ENCODE measurements around the gene DGKQ.
A peak's percentile ranks its signal among the peaks of the same experiment; 100 is the strongest.
"Not testable (repeated sequence)": the region's sequence is repeated elsewhere in the genome, so short reads cannot be mapped to it uniquely, and the experiment has no call there.

Gene DGKQ

DNA sequence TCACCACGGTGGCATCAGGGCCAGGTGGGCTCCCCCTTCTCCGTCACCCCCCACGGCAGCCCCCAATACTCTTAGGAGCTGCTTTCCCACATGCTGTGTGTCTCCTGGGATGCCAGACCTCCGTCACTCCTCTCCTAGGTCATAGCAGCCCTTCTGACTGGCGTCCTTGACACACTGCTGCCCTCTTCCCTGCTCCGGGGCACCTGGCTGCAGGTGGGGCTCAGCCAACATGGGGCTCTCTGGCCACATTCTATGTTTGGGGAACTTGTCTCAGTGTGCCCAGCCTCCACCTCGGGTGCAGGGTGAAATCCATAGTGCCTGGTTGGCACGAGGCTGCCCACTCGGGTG is 27.3 kb downstream of the DGKQ start:
- Histone ChIP-seq H3K4me1 (ENCODE audit: insufficient read depth, low read length) (peaks cover 6% of the 10 kb centered on the region), H3K9me3 (ENCODE audit: insufficient read depth, low read depth, low read length) (no peaks in the 10 kb centered on the region), H3K9ac (ENCODE audit: low read depth, low read length) (no peak overlapping the region), H3K27ac (ENCODE audit: low read length) (no peak overlapping the region), H3K27me3 (ENCODE audit: insufficient read depth, low read length) (peaks cover 25% of the 10 kb centered on the region), H3K36me3 (ENCODE audit: insufficient read depth, low read depth, low read length) (no peaks in the 10 kb centered on the region), H3K4me3 (ENCODE audit: low read length) (peak overlapping the region; percentile 65; the same call in 1 of the 2 replicates)

DNA sequence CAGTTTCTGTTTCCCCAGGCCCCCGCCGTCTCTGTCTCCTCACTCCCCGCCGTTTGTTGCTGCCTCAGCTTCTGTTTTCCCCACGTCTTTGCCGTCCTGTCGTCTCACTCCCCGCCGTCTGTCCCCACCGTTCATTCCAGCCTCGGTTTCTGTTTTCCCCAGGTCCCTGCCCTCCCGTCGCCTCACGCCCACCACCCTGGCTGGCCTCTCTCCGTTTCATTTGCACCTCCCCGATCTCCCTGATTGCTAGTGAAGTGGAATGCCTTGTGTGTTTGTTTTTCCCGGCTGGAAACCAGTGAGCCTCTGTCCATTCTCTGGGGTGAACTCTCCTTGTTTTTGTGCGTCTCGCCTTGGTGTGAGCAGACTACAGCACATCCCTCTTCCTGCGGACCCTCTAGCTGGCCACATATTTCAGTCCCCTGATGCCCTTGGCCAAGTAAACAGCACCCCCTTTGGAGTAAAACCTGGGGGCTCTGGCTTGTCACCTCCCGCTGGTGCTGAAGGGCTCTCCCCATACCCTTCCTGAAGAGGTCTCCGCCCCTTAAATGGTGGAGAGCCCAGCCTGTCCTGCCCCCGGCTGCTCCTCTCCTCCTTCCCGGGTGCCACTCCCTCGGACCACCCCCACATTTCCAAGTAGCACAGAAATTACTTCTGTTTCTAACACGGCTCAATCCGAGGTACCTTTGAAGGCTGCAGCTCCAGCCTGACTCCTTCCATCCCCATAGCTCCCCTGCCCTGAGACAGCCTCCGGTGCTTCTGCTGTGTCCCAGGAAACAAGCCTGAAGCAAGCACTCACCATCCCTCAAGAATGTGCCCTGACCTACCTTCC is 27.9 kb downstream of the DGKQ start:
- H3K4me1 ChIP-seq (ENCODE audit: insufficient read depth, low read length) = peaks cover 6% of the 10 kb centered on the region
- H3K9ac ChIP-seq (ENCODE audit: low read depth, low read length) = peak overlapping the region; percentile 50
- H3K27ac ChIP-seq (ENCODE audit: low read length) = no peak overlapping the region
- H3K4me3 ChIP-seq (ENCODE audit: low read length) = peak overlapping the region; percentile 65
- no peaks in the 10 kb centered on the region for H3K36me3 ChIP-seq (ENCODE audit: insufficient read depth, low read depth, low read length)
- peaks cover 25% of the 10 kb centered on the region for H3K27me3 ChIP-seq (ENCODE audit: insufficient read depth, low read length)
- no peaks in the 10 kb centered on the region for H3K9me3 ChIP-seq (ENCODE audit: insufficient read depth, low read depth, low read length)

DNA sequence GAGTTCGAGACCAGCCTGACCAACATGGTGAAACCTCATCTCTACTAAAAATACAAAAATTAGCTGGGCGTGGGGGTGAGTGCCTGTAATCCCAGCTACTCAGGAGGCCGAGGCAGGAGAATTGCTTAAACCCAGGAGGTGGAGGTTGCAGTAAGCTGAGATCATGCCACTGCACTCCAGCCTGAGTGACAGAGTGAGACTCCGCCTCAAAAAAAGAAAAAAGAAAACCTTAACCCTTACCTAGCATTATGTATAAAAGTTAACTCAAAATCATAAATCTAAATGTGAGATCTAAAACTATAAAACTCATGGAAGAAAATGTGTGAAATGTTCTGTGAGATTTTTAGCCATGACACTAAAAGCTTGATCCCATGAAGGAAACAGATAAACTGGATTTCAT is 33.9 kb downstream of the DGKQ start:
- not testable (repeated sequence) for H3K9me3 ChIP-seq (ENCODE audit: insufficient read depth, low read depth, low read length); H3K36me3 ChIP-seq (ENCODE audit: insufficient read depth, low read depth, low read length); H3K4me3 ChIP-seq (ENCODE audit: low read length); H3K9ac ChIP-seq (ENCODE audit: low read depth, low read length); H3K4me1 ChIP-seq (ENCODE audit: insufficient read depth, low read length); H3K27ac ChIP-seq (ENCODE audit: low read length); H3K27me3 ChIP-seq (ENCODE audit: insufficient read depth, low read length)

DNA sequence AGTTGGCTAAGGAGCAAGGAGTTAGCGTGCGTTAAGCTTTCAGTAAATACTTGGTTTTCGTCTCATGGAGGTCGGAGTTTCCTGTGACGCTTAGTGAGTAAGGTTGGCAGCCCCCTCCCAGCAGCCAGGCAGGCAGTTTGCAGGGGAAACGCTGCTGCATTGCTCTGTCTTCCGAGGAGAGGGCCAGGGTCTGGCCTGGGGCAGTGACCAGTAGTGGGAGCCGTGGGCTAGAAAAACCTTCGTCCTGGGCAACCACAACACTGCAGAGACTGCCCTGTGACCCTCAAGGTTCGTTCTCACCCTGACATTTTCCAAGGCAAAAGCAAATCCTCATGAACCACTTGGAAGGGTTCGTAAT is 40.7 kb downstream of the DGKQ start:
- peak overlapping the region; percentile 95 for H3K4me3 ChIP-seq (ENCODE audit: low read length)
- H3K9me3 ChIP-seq (ENCODE audit: insufficient read depth, low read depth, low read length) = no peaks in the 10 kb centered on the region
- no peak overlapping the region for H3K27ac ChIP-seq (ENCODE audit: low read length)
- peak overlapping the region; percentile 72; the same call in 1 of the 2 replicates for H3K9ac ChIP-seq (ENCODE audit: low read depth, low read length)
- no peaks in the 10 kb centered on the region for H3K27me3 ChIP-seq (ENCODE audit: insufficient read depth, low read length)
- H3K36me3 ChIP-seq (ENCODE audit: insufficient read depth, low read depth, low read length) = no peaks in the 10 kb centered on the region
- H3K4me1 ChIP-seq (ENCODE audit: insufficient read depth, low read length) = peaks cover 5% of the 10 kb centered on the region

DNA sequence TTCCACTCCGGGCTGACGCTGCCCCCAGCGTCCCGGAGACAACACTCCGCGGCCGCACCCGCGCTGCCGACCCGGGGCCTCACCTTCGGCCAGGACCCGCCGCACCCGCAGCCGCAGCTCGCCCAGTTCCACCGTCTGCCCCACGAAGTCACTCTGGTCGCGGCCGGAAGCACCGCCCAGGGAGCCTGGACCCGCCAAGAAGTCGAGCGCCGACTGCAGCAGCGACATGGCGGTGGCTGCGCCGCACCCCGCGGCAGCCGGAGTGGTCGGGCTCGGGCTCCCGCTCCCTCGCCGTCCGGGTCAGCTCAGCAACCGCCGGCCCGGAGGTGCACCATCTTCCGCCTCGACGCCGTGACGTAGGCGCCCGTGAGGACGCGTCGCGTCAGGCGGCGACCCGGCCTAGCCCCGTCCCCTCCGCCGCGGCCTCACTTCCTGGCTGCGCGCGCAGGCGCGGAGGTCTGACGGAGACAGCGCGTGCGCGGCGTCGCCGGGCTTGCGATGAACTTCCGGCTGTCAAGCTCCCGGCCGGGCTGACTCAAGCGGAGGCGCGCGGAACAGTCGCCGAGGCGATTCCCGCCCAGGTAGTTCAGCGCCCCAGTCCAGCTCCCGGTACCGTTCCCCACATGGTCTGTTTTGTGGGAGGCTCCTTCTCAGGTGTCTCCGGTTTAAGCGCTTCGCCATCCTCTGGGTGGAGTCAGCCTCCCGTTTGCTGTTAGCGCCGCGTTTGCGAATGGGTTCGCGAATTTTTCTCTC is 41.2 kb downstream of the DGKQ start, which contains the start of the genes GAK and TMEM175:
Gene GAK, minus strand, starts transcription at position 357 of the 753 bp plus-strand sequence. Its CDS starts 129 bp downstream, at position 228.
Gene TMEM175, plus strand, starts transcription at position 501 of the 753 bp plus-strand sequence. CDS start 15,280 bp downstream, outside the sequence.
- peak within 1 kb of the TSS; percentile 77 for H3K27ac ChIP-seq (ENCODE audit: low read length)
- no peaks in the 10 kb centered on the region for H3K9me3 ChIP-seq (ENCODE audit: insufficient read depth, low read depth, low read length)
- no peaks in the 10 kb centered on the region for H3K36me3 ChIP-seq (ENCODE audit: insufficient read depth, low read depth, low read length)
- H3K4me1 ChIP-seq (ENCODE audit: insufficient read depth, low read length) = peaks cover 5% of the 10 kb centered on the region
- H3K9ac ChIP-seq (ENCODE audit: low read depth, low read length) = peak within 1 kb of the TSS; percentile 91; the same call in 1 of the 2 replicates
- no peaks in the 10 kb centered on the region for H3K27me3 ChIP-seq (ENCODE audit: insufficient read depth, low read length)
- H3K4me3 ChIP-seq (ENCODE audit: low read length) = peak within 1 kb of the TSS; percentile 95

DNA sequence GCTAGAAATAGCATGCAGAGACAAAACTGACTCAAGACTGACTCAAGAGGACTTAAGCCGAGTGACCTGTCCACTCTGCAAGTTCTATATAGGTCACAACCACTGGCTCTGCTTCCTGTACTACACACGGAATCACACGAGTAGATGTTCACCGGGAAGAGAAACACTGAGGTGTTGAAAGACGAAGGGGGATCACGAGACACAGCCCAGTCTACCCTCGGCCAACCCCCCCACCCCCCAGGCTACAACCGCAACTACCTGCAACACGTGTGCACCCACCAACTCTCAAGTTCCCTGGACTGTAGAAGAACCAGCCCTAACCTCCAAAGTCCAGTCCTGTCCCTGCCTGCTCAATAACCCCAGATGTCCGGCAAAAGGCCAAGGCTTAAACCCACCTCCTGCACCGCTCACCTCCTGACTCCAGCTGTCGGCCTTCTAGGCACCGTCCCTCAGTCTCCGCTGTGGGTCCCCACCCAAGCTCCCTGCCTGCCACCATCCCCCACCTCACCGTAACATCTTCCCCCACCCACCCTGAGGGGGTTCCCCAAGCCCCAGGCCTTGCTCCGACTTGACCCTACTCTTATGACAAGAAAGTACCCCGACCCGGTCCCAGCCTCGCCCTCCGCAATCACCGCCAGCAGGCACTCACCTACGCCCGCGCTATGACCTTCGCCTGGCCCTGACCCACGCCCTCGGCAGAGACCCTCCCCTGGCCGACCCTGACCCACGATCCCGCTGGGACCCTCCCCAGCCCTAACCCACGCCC is 42.0 kb downstream of the DGKQ start:
- peaks cover 5% of the 10 kb centered on the region for H3K4me1 ChIP-seq (ENCODE audit: insufficient read depth, low read length)
- H3K9me3 ChIP-seq (ENCODE audit: insufficient read depth, low read depth, low read length) = no peaks in the 10 kb centered on the region
- H3K36me3 ChIP-seq (ENCODE audit: insufficient read depth, low read depth, low read length) = no peaks in the 10 kb centered on the region
- peak overlapping the region; percentile 95 for H3K4me3 ChIP-seq (ENCODE audit: low read length)
- H3K27me3 ChIP-seq (ENCODE audit: insufficient read depth, low read length) = no peaks in the 10 kb centered on the region
- H3K27ac ChIP-seq (ENCODE audit: low read length) = peak overlapping the region; percentile 77
- H3K9ac ChIP-seq (ENCODE audit: low read depth, low read length) = peak overlapping the region; percentile 91; the same call in 1 of the 2 replicates

DNA sequence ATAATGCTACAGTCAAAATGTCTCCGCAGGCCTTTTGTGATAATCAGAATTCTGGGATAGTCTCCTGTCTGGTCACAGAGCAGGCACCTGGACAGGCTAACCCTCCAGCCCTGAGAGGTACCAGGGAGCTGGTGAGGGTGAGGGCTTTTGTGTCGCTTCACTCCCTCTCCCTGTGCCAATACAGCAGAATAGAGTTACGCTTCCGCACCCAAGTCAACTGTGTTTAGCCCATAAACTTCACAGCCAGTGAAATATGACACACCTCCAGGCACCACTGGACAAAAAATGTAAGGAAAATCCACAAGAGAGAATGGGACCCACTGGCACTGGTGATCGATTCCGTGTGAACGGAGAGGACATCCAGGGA is 42.6 kb downstream of the DGKQ start:
- Histone ChIP-seq H3K36me3 (ENCODE audit: insufficient read depth, low read depth, low read length) (no peaks in the 10 kb centered on the region), H3K27me3 (ENCODE audit: insufficient read depth, low read length) (no peaks in the 10 kb centered on the region), H3K4me1 (ENCODE audit: insufficient read depth, low read length) (peaks cover 5% of the 10 kb centered on the region), H3K4me3 (ENCODE audit: low read length) (peak overlapping the region; percentile 95), H3K27ac (ENCODE audit: low read length) (no peak overlapping the region), H3K9me3 (ENCODE audit: insufficient read depth, low read depth, low read length) (no peaks in the 10 kb centered on the region), H3K9ac (ENCODE audit: low read depth, low read length) (peak overlapping the region; percentile 91)

DNA sequence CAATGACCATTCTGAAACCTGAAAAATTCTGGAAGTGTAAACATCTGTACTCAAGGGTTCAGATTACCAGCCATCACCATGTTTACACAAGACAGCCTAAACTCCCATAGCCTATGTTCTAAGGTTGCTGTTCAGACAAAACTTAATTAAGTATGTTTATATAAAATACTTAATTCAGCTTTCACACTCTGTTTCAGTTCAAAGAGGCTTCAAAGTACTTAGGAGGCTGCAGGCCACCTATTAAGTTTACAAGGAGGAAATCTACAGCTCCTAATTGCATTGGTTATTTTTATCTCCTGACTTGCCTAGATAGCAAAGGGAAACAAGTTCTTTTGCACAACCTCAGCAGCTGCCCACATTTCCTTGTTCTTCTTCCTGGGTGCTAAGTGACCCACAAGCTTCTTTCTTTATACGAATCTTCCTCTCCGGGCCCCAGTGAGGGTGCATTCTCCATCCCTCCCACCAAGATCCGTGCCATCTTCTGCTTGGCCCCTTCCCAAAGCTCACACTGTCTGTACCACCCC is 43.3 kb downstream of the DGKQ start:
- Histone ChIP-seq H3K4me1 (ENCODE audit: insufficient read depth, low read length) (peaks cover 5% of the 10 kb centered on the region), H3K27me3 (ENCODE audit: insufficient read depth, low read length) (no peaks in the 10 kb centered on the region), H3K9me3 (ENCODE audit: insufficient read depth, low read depth, low read length) (no peaks in the 10 kb centered on the region), H3K4me3 (ENCODE audit: low read length) (no peak overlapping the region), H3K27ac (ENCODE audit: low read length) (no peak overlapping the region), H3K36me3 (ENCODE audit: insufficient read depth, low read depth, low read length) (no peaks in the 10 kb centered on the region), H3K9ac (ENCODE audit: low read depth, low read length) (no peak overlapping the region)

DNA sequence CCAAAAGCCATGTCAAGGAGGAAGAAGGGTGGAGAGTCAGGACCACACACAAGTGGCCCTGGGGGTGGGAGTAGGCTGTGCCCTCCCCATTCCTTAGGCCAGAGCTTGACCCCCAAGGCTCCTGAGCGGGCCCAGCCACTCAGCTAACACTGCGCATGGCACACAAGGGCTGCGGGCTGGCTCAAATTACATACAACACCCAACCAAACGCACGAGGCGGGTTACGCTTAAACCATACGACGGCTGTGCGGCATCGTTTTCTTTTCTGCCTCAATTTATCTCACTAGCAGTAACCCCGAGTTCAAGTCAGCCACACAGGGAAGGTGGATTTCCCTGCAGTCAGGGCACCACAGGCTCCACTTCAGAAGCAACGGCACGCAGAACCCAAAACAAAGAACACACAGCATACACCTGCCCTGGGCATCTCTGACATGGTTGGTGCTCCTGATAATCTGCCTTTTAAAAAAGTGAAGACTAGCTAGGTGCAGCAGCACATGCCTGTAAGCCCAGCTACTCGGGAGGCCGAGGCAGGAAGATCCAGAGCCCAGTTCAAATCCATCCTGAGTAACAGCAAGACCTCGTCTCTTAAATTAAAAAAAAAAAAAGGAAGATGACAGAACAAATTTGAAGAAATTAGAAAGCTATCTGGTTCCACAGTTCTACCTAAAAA is 44.1 kb downstream of the DGKQ start:
- H3K36me3 ChIP-seq (ENCODE audit: insufficient read depth, low read depth, low read length) = no peaks in the 10 kb centered on the region
- H3K27me3 ChIP-seq (ENCODE audit: insufficient read depth, low read length) = no peaks in the 10 kb centered on the region
- H3K9me3 ChIP-seq (ENCODE audit: insufficient read depth, low read depth, low read length) = no peaks in the 10 kb centered on the region
- peaks cover 5% of the 10 kb centered on the region for H3K4me1 ChIP-seq (ENCODE audit: insufficient read depth, low read length)
- H3K27ac ChIP-seq (ENCODE audit: low read length) = no peak overlapping the region
- H3K4me3 ChIP-seq (ENCODE audit: low read length) = no peak overlapping the region
- H3K9ac ChIP-seq (ENCODE audit: low read depth, low read length) = no peak overlapping the region; the same call in 1 of the 2 replicates

DNA sequence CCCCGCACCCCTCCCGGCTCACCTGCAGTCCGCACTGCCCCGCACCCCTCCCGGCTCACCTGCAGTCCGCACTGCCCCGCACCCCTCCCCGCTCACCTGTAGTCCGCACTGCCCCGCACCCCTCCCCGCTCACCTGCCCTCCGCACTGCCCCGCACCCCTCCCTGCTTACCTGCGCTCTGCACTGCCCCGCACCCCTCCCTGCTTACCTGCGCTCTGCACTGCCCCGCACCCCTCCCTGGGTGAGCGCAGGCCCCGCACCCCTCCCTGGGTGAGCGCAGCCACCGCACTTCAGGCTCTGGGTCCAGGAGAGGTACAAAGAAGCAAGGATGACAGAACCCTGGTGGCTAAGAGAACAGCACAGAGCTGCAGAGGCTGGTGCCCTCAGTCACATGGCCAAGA is 45.8 kb downstream of the DGKQ start:
- H3K27ac ChIP-seq (ENCODE audit: low read length); H3K9me3 ChIP-seq (ENCODE audit: insufficient read depth, low read depth, low read length); H3K36me3 ChIP-seq (ENCODE audit: insufficient read depth, low read depth, low read length); H3K9ac ChIP-seq (ENCODE audit: low read depth, low read length); H3K27me3 ChIP-seq (ENCODE audit: insufficient read depth, low read length); H3K4me3 ChIP-seq (ENCODE audit: low read length); H3K4me1 ChIP-seq (ENCODE audit: insufficient read depth, low read length): not testable (repeated sequence)

DNA sequence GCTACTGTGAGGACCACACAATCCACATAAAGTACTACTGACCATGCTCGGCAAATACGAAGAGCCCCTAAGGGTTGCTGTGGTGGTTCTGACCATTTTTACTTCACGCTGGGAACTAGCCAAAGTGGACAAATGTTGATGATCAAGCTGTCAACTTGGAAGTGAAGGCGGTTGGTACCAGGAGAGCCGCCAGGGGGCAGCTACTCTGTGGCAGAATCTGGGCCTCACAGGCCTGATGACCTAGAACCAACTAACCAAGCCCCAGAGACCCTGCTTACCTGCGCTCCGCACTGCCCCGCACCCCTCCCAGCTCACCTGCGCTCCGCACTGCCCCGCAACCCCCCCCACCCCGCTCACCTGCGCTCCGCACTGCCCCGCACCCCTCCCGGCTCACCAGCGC is 46.8 kb downstream of the DGKQ start:
- Histone ChIP-seq H3K4me3 (ENCODE audit: low read length) (no peak overlapping the region), H3K27me3 (ENCODE audit: insufficient read depth, low read length) (no peaks in the 10 kb centered on the region), H3K9ac (ENCODE audit: low read depth, low read length) (no peak overlapping the region), H3K36me3 (ENCODE audit: insufficient read depth, low read depth, low read length) (no peaks in the 10 kb centered on the region), H3K27ac (ENCODE audit: low read length) (no peak overlapping the region), H3K4me1 (ENCODE audit: insufficient read depth, low read length) (peaks cover 5% of the 10 kb centered on the region), H3K9me3 (ENCODE audit: insufficient read depth, low read depth, low read length) (no peaks in the 10 kb centered on the region)

All from iPS-20b (cell line).